Neuronal stem cell (in vitro differentiated cells): Measurements from ENCODE around the gene STN1.

Source experiments
- DNase-seq: peaks from one replicate; pipeline ENCODE4 v3.0.0-alpha.2; 2013; ENCODE audit warnings: low spot score
- H2AFZ ChIP-seq: one replicate; pipeline ENCODE4 v1.6.1; 2013; ENCODE audit warnings: mild to moderate bottlenecking, low read length, inconsistent platforms
- H2AK5ac ChIP-seq: 2 replicates; pipeline ENCODE4 v1.6.1; 2013; ENCODE audit warnings: low read depth, mild to moderate bottlenecking, inconsistent platforms, low read length, moderate library complexity, mixed read lengths
- H2BK120ac ChIP-seq: 2 replicates; pipeline ENCODE4 v1.6.1; 2013; ENCODE audit warnings: low read depth, mild to moderate bottlenecking, inconsistent platforms, low read length, moderate library complexity, mixed read lengths
- H2BK12ac ChIP-seq: one replicate; pipeline ENCODE4 v1.6.1; 2013; ENCODE audit warnings: low read length, inconsistent platforms
- H2BK15ac ChIP-seq: 2 replicates; pipeline ENCODE4 v1.6.1; 2013; ENCODE audit warnings: mild to moderate bottlenecking, low read length, inconsistent platforms, mixed read lengths
- H2BK5ac ChIP-seq: one replicate; pipeline ENCODE4 v1.6.1; 2013; ENCODE audit warnings: inconsistent platforms, mild to moderate bottlenecking, low read length, moderate library complexity
- H3K14ac ChIP-seq: one replicate; pipeline ENCODE4 v1.6.1; 2013; ENCODE audit warnings: low read length, inconsistent platforms
- H3K18ac ChIP-seq: 2 replicates; pipeline ENCODE4 v1.6.1; 2013; ENCODE audit warnings: low read length, inconsistent platforms
- H3K23ac ChIP-seq: 2 replicates; pipeline ENCODE4 v1.6.1; 2013; ENCODE audit warnings: low read depth, mild to moderate bottlenecking, mixed read lengths, low read length, inconsistent platforms; ENCODE audit not compliant: poor library complexity
- H3K27ac ChIP-seq: replicated peaks from 3 replicates; pipeline ENCODE4 v1.5.1; 2013; ENCODE audit warnings: low read length, inconsistent platforms
- H3K27me3 ChIP-seq, 3 experiments: 2 replicates each; pipeline ENCODE4 v1.6.1; 2013; ENCODE audit warnings: low read length in 3 of 3, mild to moderate bottlenecking in 2 of 3, inconsistent platforms in 1 of 3, low read depth in 1 of 3, mixed read lengths in 1 of 3, moderate library complexity in 1 of 3; ENCODE audit not compliant: control insufficient read depth in 3 of 3, insufficient read depth in 3 of 3
- H3K36me3 ChIP-seq, 2 donors: replicated peaks in 1 of 2; 2 replicates each; pipeline ENCODE4 v1.6.1; 2013; ENCODE audit warnings: low read length in 2 of 2; ENCODE audit not compliant: control insufficient read depth in 2 of 2, insufficient read depth in 2 of 2
- H3K4ac ChIP-seq: 2 replicates; pipeline ENCODE4 v1.6.1; 2013; ENCODE audit warnings: inconsistent platforms, mild to moderate bottlenecking, low read length, moderate library complexity
- H3K4me1 ChIP-seq, 2 donors: 1 replicate in 1 of 2; 2 replicates in 1 of 2; pipeline ENCODE4 v1.6.1; 2013; ENCODE audit warnings: low read length in 2 of 2, low read depth in 1 of 2; ENCODE audit not compliant: control insufficient read depth in 2 of 2, insufficient read depth in 1 of 2
- H3K4me2 ChIP-seq: one replicate; pipeline ENCODE4 v1.6.1; 2013; ENCODE audit warnings: mild to moderate bottlenecking, low read length, inconsistent platforms; ENCODE audit not compliant: insufficient read depth, poor library complexity, severe bottlenecking
- H3K4me3 ChIP-seq, 2 donors: 2 replicates each; pipeline ENCODE4 v1.5.1; 2013; ENCODE audit warnings: low read length in 2 of 2, mild to moderate bottlenecking in 2 of 2, inconsistent platforms in 1 of 2, moderate library complexity in 1 of 2
- H3K79me1 ChIP-seq: one replicate; pipeline ENCODE4 v1.6.1; 2013; ENCODE audit warnings: low read depth, mild to moderate bottlenecking, inconsistent platforms, low read length, moderate library complexity
- H3K9ac ChIP-seq: one replicate; pipeline ENCODE4 v1.6.1; 2013; ENCODE audit warnings: mild to moderate bottlenecking, low read depth, low read length, inconsistent platforms; ENCODE audit not compliant: poor library complexity
- H3K9me3 ChIP-seq, 2 donors: replicated peaks in 1 of 2; 2 replicates each; pipeline versions ENCODE3 to v1.6.1; 2013; ENCODE audit warnings: low read length in 2 of 2, mild to moderate bottlenecking in 2 of 2, inconsistent platforms in 1 of 2, low read depth in 1 of 2, mixed read lengths in 1 of 2, moderate library complexity in 1 of 2; ENCODE audit not compliant: control insufficient read depth in 2 of 2, insufficient read depth in 1 of 2
- H4K8ac ChIP-seq: one replicate; pipeline ENCODE4 v1.6.1; 2013; ENCODE audit warnings: low read depth, mild to moderate bottlenecking, inconsistent platforms, low read length, moderate library complexity
- H4K91ac ChIP-seq: one replicate; pipeline ENCODE4 v1.6.1; 2013; ENCODE audit warnings: low read length, low read depth, mild to moderate bottlenecking, inconsistent platforms; ENCODE audit not compliant: poor library complexity
- WGBS, 2 donors: extraction: QIAGEN DNeasy Blood & Tissue Kit; methylation state at CpG; one replicate each; pipeline ENCODE4 v1.1.7; 2013; ENCODE audit warnings: missing lambda C conversion rate in 2 of 2, mixed read lengths in 1 of 2; ENCODE audit not compliant: insufficient read length in 2 of 2, insufficient replicate concordance in 1 of 2; ENCODE audit errors: extremely low coverage in 2 of 2; 5-methylcytosine and 5-hydroxymethylcytosine counted together

STN1 gene

DNA sequence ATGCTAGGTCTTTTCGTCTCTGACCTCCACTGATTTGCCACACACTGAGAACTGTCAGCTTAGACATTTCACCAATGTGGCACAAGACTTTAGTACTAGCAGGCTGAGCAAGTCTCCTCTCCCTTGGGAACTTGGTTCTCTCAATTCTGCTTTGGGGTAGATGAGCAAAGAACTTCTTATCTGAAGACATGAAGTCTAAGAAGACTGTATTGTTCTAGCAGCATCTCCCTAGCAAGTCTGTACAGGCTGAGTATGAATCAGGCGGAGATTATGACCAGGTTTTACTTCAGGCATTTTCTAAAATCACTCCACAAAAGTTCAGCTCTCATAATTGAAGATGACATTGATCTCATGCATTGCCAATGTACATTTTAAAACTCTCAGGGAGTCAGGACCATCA is 23.8 kb upstream of the STN1 start:
- Histone ChIP-seq H3K4me3 (no peak overlapping the region), H3K4ac (no peak overlapping the region), H3K9ac (no peak overlapping the region), H2AFZ (no peak overlapping the region), H3K23ac (no peak overlapping the region), H2BK5ac (no peak overlapping the region), H2BK120ac (no peak overlapping the region), H3K4me2 (no peak overlapping the region), H2BK12ac (no peak overlapping the region), H3K79me1 (no peaks in the 10 kb centered on the region), H3K4me1 (no peaks in the 10 kb centered on the region), H3K18ac (no peak overlapping the region), H3K14ac (no peak overlapping the region), H3K9me3 (no peaks in the 10 kb centered on the region), H4K8ac (no peak overlapping the region), H2BK15ac (no peak overlapping the region), H2AK5ac (no peak overlapping the region), H3K27ac (no peak overlapping the region), H3K27me3 (peaks cover 0 to 3% (median 0%) of the 10 kb centered on the region in 3 experiments), H3K36me3 (no peaks in the 10 kb centered on the region), H4K91ac (no peak overlapping the region)
- DNase-seq, result no peak
- no CpG with 5 or more reads among the region's 2 CpGs for WGBS, 2 donors

- H3K4me3 ChIP-seq, result no peak overlapping the region
- H2BK15ac ChIP-seq, result no peak overlapping the region
- no peak overlapping the region for H3K18ac ChIP-seq
- no peak overlapping the region for H2AK5ac ChIP-seq
- H3K4me1 ChIP-seq, result no peaks in the 10 kb centered on the region
- H3K4me2 ChIP-seq, result no peak overlapping the region
- H3K36me3 ChIP-seq, result no peaks in the 10 kb centered on the region
- H3K27ac ChIP-seq, result no peak overlapping the region
- no peaks in the 10 kb centered on the region for H3K9me3 ChIP-seq
- H2AFZ ChIP-seq, result no peak overlapping the region
- no peak overlapping the region for H2BK120ac ChIP-seq
- H3K27me3 ChIP-seq, result peaks cover 0 to 5% (median 0%) of the 10 kb centered on the region in 3 experiments
- no peak overlapping the region for H3K9ac ChIP-seq
- H2BK5ac ChIP-seq, result no peak overlapping the region
- H4K91ac ChIP-seq, result no peak overlapping the region
- H3K23ac ChIP-seq, result no peak overlapping the region
- H4K8ac ChIP-seq, result no peak overlapping the region
- DNase-seq, result no peak
- H3K14ac ChIP-seq, result no peak overlapping the region
- no peaks in the 10 kb centered on the region for H3K79me1 ChIP-seq
- no peak overlapping the region for H3K4ac ChIP-seq
- no peak overlapping the region for H2BK12ac ChIP-seq
Observed at GRCh38 chr10:103939522-103939921, 21.5 kb upstream of the STN1 start.

DNA sequence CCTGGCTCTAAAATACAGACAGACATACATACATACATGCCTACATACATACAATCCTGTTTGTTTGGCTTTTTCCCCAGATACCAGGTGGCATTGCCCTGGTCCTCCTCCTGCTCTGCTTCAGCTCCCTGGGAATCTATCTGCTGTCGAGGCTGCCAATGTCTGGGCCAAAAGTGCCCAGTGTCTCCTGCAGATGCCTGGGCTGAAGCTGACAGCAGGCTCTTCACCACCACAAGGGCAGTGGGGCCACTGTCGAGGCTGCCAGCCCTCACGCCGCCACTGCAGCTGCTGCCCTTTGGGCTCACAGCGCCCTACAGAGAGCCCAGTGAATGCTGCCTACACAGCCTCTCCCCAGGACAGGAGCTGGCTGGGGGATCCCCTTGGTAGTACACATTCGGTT is 18.0 kb upstream of the STN1 start:
- Histone ChIP-seq H3K27ac (no peak overlapping the region), H3K79me1 (no peaks in the 10 kb centered on the region), H3K18ac (peak overlapping the region; percentile 70), H3K23ac (no peak overlapping the region), H4K91ac (no peak overlapping the region), H3K4ac (no peak overlapping the region), H3K4me2 (no peak overlapping the region), H3K9ac (no peak overlapping the region), H2AFZ (no peak overlapping the region), H4K8ac (no peak overlapping the region), H2AK5ac (no peak overlapping the region), H3K36me3 (no peaks in the 10 kb centered on the region), H3K14ac (peak overlapping the region; percentile 39), H2BK120ac (no peak overlapping the region), H3K9me3 (no peaks in the 10 kb centered on the region), H2BK5ac (no peak overlapping the region), H3K4me1 (no peaks in the 10 kb centered on the region), H3K27me3 (peaks cover 0 to 12% (median 0%) of the 10 kb centered on the region in 3 experiments), H2BK15ac (no peak overlapping the region), H3K4me3 (no peak overlapping the region), H2BK12ac (no peak overlapping the region)
- no CpG with 5 or more reads among the region's 6 CpGs for WGBS, 2 donors
- no peak for DNase-seq

- H4K91ac ChIP-seq, result no peak overlapping the region
- no peak overlapping the region for H2BK5ac ChIP-seq
- peaks cover 0 to 12% (median 0%) of the 10 kb centered on the region in 3 experiments for H3K27me3 ChIP-seq
- H3K18ac ChIP-seq, result no peak overlapping the region
- no peak overlapping the region for H3K4me3 ChIP-seq
- no peak for DNase-seq
- no peaks in the 10 kb centered on the region for H3K9me3 ChIP-seq
- no peak overlapping the region for H2AFZ ChIP-seq
- no peak overlapping the region for H2BK15ac ChIP-seq
- H3K9ac ChIP-seq, result no peak overlapping the region
- H2BK120ac ChIP-seq, result no peak overlapping the region
- no CpG with 5 or more reads among the region's 6 CpGs for WGBS, 2 donors
- H3K4me1 ChIP-seq, result no peaks in the 10 kb centered on the region
- no peak overlapping the region for H3K27ac ChIP-seq
- no peak overlapping the region for H3K23ac ChIP-seq
- H3K36me3 ChIP-seq, result no peaks in the 10 kb centered on the region
- H3K79me1 ChIP-seq, result no peaks in the 10 kb centered on the region
- H3K14ac ChIP-seq, result no peak overlapping the region
- no peak overlapping the region for H3K4ac ChIP-seq
- H3K4me2 ChIP-seq, result no peak overlapping the region
- H4K8ac ChIP-seq, result no peak overlapping the region
- no peak overlapping the region for H2AK5ac ChIP-seq
- no peak overlapping the region for H2BK12ac ChIP-seq
Observed at GRCh38 chr10:103934308-103934707, 16.3 kb upstream of the STN1 start.
